Nephron progenitor cell (in vitro differentiated cells): Measurements from ENCODE around the gene PSEN1.
A peak's percentile ranks its signal among the peaks of the same experiment; 100 is the strongest.

Source experiments
- DNase-seq: peaks from one replicate; pipeline ENCODE4 v3.0.0; 2021
- H3K27ac Mint-ChIP-seq: 2 replicates; pipeline ENCODE4 v1.8.0; 2021; ENCODE audit warnings: mild to moderate bottlenecking, moderate library complexity, mixed read lengths
- H3K27me3 Mint-ChIP-seq: 2 replicates; pipeline ENCODE4 v1.8.0; 2021; ENCODE audit warnings: mild to moderate bottlenecking, low read depth, mixed read lengths; ENCODE audit not compliant: poor library complexity
- H3K36me3 Mint-ChIP-seq: 2 replicates; pipeline ENCODE4 v1.8.0; 2021; ENCODE audit warnings: low read depth, mixed read lengths
- H3K4me1 Mint-ChIP-seq: 2 replicates; pipeline ENCODE4 v1.8.0; 2021; ENCODE audit warnings: mixed read lengths
- H3K4me3 Mint-ChIP-seq: 2 replicates; pipeline ENCODE4 v1.8.0; 2021; ENCODE audit warnings: mild to moderate bottlenecking, moderate library complexity, mixed read lengths
- H3K9me3 Mint-ChIP-seq: 2 replicates; pipeline ENCODE4 v1.8.0; 2021; ENCODE audit warnings: mild to moderate bottlenecking, moderate library complexity, mixed read lengths
- TF ChIP-seq, protein P1 (sequence below): fragments of 200-600 bp; sonication (generic); IDR thresholded peaks from 2 replicates; pipeline ENCODE4 v1.5.0; 2021; ENCODE audit warnings: antibody characterized with exemption

PSEN1 gene

GRCh38 chr14:73220634-73221033 is 84.3 kb downstream of the PSEN1 start:
- TF ChIP-seq, protein P1, sequence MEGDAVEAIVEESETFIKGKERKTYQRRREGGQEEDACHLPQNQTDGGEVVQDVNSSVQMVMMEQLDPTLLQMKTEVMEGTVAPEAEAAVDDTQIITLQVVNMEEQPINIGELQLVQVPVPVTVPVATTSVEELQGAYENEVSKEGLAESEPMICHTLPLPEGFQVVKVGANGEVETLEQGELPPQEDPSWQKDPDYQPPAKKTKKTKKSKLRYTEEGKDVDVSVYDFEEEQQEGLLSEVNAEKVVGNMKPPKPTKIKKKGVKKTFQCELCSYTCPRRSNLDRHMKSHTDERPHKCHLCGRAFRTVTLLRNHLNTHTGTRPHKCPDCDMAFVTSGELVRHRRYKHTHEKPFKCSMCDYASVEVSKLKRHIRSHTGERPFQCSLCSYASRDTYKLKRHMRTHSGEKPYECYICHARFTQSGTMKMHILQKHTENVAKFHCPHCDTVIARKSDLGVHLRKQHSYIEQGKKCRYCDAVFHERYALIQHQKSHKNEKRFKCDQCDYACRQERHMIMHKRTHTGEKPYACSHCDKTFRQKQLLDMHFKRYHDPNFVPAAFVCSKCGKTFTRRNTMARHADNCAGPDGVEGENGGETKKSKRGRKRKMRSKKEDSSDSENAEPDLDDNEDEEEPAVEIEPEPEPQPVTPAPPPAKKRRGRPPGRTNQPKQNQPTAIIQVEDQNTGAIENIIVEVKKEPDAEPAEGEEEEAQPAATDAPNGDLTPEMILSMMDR, result no peak
- H3K4me3 Mint-ChIP-seq, result no peak overlapping the region
- H3K4me1 Mint-ChIP-seq, result peaks cover 9% of the 10 kb centered on the region
- peaks cover 63% of the 10 kb centered on the region for H3K36me3 Mint-ChIP-seq
- DNase-seq, result no peak
- no peaks in the 10 kb centered on the region for H3K9me3 Mint-ChIP-seq
- no peaks in the 10 kb centered on the region for H3K27me3 Mint-ChIP-seq
- H3K27ac Mint-ChIP-seq, result peak overlapping the region; percentile 26

- DNase-seq, result no peak
- peaks cover 53% of the 10 kb centered on the region for H3K36me3 Mint-ChIP-seq
- no peak overlapping the region for H3K4me3 Mint-ChIP-seq
- TF ChIP-seq, protein P1, result no peak
- H3K27me3 Mint-ChIP-seq, result no peaks in the 10 kb centered on the region
- no peaks in the 10 kb centered on the region for H3K9me3 Mint-ChIP-seq
- H3K4me1 Mint-ChIP-seq, result peaks cover 9% of the 10 kb centered on the region
- H3K27ac Mint-ChIP-seq, result no peak overlapping the region
These were observed 85.6 kb downstream of the PSEN1 start for GRCh38 chr14:73221945-73222344.

GRCh38 chr14:73223049-73223448 is 86.7 kb downstream of the PSEN1 start:
- Mint-ChIP-seq H3K4me3 (no peak overlapping the region), H3K27me3 (no peaks in the 10 kb centered on the region), H3K27ac (no peak overlapping the region), H3K36me3 (peaks cover 45% of the 10 kb centered on the region), H3K4me1 (peaks cover 11% of the 10 kb centered on the region), H3K9me3 (no peaks in the 10 kb centered on the region)
- no peak for DNase-seq
- TF ChIP-seq, protein P1, result no peak

DNA sequence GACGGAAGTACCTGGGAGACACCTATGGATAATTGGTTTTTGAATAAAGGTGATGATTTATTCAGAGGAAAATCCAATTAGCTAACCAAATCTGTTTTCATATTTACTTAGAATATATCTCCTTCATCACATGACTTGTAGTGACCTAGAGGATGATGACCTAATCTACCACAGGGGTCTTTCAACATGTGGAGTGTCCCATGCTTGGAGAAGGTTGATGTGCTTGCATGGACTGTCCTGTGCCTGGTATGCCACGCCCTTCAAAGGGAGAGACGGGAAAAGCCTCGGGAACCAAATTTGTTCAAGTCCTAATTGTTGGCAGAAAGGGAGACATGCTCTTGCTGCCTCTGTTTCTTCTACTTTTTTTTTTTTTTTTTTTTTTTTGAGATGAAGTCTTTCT is 89.2 kb downstream of the PSEN1 start:
- Mint-ChIP-seq H3K27ac (no peak overlapping the region), H3K27me3 (peaks cover under 1% of the 10 kb centered on the region), H3K9me3 (no peaks in the 10 kb centered on the region), H3K36me3 (peaks cover 21% of the 10 kb centered on the region), H3K4me1 (peaks cover 20% of the 10 kb centered on the region), H3K4me3 (no peak overlapping the region)
- DNase-seq, result no peak
- TF ChIP-seq, protein P1, result no peak

GRCh38 chr14:73227812-73228781 is 91.8 kb downstream of the PSEN1 start:
- peak overlapping the region; percentile 83 for H3K27ac Mint-ChIP-seq
- H3K9me3 Mint-ChIP-seq, result no peaks in the 10 kb centered on the region
- H3K4me3 Mint-ChIP-seq, result no peak overlapping the region
- DNase-seq, result no peak
- H3K4me1 Mint-ChIP-seq, result peaks cover 26% of the 10 kb centered on the region
- H3K36me3 Mint-ChIP-seq, result peaks cover 14% of the 10 kb centered on the region
- TF ChIP-seq, protein P1, result no peak
- peaks cover 13% of the 10 kb centered on the region for H3K27me3 Mint-ChIP-seq
